Effector CD8-positive, alpha-beta T cell (primary cell): ENCODE results near the gene ZNF536.

Experiments used
- DNase-seq: peaks from one replicate; lab custom pipeline; 2025; lab: John Stamatoyannopoulos, UW
- total RNA-seq, 4 experiments: gene quantifications; one replicate each; lab custom pipeline; 2026; lab: John Stamatoyannopoulos, UW

ZNF536 gene
- 0 to 0.18 (median 0.14) reads per million in 4 experiments for total RNA-seq

DNA sequence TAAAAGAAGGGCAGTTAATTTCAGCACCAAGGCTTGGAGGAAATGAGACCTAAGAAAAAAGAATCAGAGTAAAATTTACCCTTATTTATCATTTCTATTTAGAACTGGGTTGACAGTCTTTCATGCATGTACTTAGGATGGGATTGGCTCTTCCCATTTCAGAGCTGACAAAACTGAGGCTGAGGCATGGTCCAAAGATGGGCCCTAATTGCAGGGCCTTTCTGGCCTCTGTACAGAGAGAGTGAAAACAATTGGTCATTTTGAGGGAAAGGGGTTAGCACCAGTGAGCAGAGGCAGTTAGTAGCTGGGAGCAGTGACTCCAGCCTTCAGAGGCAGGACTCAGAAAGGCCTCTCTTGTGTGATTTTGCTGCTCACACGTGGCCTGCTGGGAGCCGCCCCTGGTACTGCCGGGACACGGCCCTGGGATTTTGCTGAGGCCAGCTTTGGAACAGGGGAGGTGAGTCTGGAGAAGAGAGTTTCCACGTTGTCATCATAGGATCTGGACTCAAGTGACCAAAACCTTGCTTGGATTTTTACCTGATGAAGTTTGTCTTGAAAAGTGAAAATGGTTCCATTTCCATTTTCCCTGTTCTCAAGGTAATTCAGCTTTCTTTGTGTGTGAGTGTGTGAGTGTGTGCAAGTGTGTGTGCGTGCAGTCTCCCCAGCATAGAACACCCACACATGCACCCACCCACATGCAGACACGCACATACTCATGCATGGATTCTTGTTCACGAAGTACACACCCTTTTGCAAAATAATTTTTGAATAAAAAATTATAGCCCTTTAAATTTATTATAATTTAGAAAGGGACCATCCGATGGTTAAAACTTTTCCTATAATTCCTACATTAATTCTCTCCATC is at the start of gene ZNF536:
ZNF536 (plus strand) TSS at position 425 of the 865 bp plus-strand sequence. CDS start 71,179 bp downstream, outside the sequence.
- DNase-seq, result no peak

DNA sequence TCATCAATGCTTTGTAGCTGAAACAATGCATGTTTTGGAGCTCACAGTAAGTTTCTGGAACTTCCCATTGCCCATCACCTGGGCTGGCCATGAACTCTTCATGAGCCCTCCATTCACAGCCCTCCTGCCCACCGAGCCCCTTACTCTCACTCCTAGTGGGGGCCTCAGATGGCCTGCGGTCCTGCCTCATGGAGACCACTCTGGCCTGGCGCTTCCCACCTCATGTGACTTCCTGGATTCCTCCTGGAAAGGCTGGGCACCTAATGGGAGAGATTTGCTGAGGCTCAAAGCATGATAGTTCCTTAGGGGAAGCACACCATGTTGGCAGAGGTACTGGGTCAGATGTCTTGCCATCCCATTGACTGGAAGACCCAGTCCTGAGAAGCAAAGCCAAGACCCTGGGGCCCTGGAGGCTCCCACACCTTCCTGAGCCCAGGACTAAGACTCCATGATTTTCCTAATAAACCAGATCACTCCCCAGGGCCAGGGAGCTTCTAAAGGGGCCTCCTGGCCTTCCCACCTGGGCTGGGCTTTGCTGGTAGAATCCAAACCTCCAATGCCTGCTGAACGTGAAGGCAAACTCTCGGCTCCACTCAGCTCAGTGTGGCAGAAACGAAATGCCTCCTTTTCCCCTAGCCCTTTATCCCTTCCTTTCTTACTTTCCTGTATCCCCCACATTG is 49.4 kb upstream of the ZNF536 start:
- DNase-seq, result no peak

DNA sequence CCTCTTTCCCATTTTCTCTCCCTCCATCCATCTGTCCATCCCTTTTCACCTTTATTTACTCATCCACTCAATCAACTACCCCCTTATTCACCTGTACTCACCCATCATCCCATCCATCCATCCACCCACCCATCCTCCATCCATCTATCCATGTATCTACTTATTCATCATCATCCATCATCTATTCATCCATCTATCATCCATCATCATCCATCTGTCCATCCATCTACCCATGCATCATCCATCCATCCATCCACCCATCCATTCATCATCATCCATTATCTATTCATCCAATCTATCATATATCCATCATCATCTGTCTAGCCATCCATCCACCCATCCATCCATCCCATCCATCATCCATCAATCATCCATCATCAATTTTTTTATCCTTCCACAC is 48.3 kb upstream of the ZNF536 start:
- DNase-seq, result no peak

DNA sequence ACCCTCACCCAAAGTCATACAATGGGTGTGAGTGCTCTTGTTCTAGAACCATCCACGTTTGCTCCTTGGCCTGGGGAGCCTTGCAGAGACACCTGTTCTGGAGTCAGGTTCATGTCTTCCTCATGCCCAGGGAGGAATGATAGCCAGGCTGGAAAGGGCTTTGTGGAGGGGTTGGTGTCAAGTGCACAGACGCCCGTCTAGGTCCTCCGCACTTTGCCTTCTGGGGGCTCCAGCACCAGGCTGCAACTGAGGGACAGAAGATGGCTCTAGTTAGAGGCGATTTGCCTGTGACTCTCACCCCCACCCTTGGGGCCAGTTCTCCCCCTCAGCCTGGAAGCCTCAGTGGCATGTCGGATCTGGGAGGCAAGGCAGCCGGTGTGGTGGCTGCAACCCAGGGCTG is 47.2 kb upstream of the ZNF536 start:
- no peak for DNase-seq

DNA sequence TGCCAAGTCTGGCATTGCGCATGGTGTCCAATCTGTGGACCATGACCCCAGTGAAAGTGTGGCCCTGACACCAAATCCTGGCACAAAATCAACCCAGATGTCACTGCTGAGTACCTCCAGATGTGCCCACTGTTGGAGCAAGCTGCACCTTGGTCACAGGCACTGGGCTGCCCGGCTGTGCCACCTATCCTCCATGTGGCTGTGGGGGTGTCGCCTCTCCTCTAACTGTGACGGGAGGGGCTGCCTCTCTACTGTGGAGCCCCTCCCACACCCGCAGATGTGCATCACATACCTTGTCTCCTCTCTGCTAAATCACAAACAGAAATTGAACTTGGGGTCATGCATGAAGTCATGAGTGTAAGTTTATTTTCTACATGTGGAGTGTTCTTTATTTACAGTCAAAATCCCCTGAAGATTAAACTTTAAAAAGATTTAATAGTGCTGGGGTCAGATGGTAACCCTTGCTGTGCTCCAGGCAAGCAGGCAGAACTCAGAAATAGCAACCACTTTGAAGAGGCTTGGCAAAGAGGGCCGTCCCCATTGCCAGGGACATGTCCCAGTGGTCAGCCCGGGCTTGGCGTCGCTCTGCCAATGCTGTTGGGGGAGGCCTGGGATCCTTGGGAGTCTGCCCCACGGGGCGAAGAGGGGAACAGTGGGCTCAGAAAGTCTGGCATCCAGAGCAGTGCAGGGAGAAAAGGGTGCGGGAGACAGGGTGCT is 46.4 kb upstream of the ZNF536 start:
- DNase-seq, result no peak

DNA sequence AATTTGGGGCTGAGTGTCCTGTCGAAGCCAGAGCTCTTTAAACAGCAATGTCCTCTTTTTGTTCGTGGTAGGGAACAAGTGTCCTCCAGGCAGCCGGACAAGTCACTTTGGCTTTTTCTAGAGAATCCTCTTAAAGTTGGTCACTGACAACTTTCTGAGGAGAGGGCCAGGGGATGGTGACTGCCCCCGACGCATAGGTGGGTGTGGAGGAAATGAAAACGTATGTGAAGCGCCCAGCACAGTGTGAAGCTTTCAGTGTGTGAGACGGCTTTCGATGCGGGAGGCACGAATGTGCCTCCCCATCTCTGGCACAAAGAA is 45.8 kb upstream of the ZNF536 start:
- no peak for DNase-seq

DNA sequence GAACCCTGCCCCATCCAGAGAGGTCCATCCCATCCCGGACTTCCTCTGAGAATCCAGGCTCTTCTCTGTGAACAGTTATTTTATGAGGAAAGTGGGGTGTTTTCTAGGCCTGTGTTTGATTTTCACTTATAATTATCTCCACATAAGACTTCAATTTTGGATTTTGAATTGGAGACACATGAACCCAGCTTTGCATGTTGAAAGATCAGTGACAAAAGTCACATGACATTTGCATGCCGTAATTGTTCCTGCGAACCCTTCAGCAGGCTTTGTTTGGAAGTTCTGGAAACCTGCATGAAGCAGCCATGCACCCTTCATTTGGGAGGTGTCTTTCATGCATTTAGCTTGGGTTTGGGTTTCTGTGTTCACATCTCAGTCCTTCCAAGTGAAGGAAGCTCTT is 44.9 kb upstream of the ZNF536 start:
- DNase-seq, result no peak

- no peak for DNase-seq
Observed at GRCh38 chr19:30328096-30328495, 44.1 kb upstream of the ZNF536 start.

GRCh38 chr19:30330266-30330665 is 41.9 kb upstream of the ZNF536 start:
- no peak for DNase-seq

DNA sequence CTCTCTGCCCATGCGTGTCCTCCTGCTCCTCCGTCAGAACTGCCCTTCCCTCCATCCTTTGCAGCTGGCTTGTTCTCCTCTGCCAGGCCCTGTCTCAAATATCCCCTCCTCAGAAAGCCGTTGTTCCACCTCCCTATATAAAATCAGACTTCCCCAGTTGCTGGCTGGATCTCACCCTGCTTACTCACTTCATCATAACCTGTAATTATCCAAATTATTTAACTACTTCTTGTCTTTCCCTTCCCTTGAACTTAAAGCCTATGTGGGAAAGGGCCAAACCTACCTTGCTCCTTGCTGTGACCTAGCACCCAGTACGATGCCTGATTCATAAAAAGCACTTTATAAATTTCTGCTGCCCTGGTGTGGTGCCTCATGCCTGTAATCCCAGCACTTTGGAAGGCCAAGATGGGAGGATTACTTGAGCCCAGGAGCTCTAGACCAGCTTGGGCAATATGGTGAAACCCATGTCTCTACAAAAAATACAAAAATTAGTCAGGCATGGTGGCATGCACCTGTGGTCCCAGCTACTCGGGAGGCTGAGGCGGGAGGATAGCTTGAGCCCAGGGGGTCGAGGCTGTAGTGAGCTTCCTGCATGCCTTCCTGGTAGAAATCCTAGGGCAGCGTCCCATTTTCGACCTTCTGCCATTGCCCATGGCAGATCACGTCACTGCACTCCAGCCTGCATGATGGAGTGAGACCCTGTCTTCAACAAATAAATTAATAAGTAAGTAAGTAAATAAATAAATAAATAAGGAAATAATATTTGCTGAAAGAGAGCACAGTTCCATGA is 39.5 kb upstream of the ZNF536 start:
- no peak for DNase-seq

- no peak for DNase-seq
Observed at GRCh38 chr19:30333291-30334065, 38.7 kb upstream of the ZNF536 start.

- DNase-seq, result no peak
Observed at GRCh38 chr19:30334841-30335240, 37.3 kb upstream of the ZNF536 start.

DNA sequence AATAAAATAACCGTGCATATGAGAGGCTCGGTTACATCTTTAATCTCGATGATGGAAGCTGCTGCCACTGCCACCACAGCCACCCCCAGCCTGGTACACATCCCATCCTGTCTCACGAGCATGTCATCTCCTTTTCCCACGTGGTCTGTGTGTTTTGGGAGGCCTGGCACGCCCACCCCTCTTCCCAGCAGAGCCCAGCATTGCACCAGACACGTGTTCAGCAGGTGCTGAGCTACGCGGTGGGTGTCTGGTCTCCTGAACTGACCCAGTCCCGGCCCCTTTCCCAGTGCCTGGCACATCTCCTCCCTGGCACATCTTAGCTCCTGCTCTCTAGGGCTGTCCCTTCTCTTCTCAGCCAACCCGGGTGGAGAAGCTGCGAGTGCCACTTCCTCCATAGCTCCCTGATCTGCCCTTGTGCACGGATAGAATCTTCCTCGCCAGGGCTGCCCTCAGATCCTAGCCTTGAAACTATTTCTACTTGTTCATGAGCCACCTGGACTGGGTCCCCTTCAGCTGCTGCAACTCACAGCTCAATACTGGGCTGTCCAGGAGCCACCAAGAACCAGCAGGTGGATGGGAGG is 36.8 kb upstream of the ZNF536 start:
- DNase-seq, result no peak

GRCh38 chr19:30336290-30336689 is 35.9 kb upstream of the ZNF536 start:
- no peak for DNase-seq

GRCh38 chr19:30338041-30338456 is 34.1 kb upstream of the ZNF536 start:
- no peak for DNase-seq

- no peak for DNase-seq
Observed at GRCh38 chr19:30338878-30339623, 33.1 kb upstream of the ZNF536 start.

- no peak for DNase-seq
Observed at GRCh38 chr19:30339624-30340525, 32.3 kb upstream of the ZNF536 start.

- no peak for DNase-seq
Observed at GRCh38 chr19:30340771-30341561, 31.2 kb upstream of the ZNF536 start.
